Suprapubic skin (tissue), 4 donors: ENCODE data around the gene PLXNA1. TPM values are rescaled to one million over a fixed set of nuclear protein-coding genes. Genes with fewer than 3 reads are reported as not detected.

Experiments
- DNase-seq, 2 donors: peaks; one replicate each; pipeline ENCODE4 v3.0.0-alpha.2; 2019; ENCODE audit warnings: low spot score in 2 of 2
- H3K27ac ChIP-seq: fragments of 200-600 bp; sonication (generic); one replicate; pipeline ENCODE4 v1.5.1; 2019
- H3K27me3 ChIP-seq: fragments of 200-600 bp; sonication (generic); one replicate; pipeline ENCODE4 v1.5.1; 2019
- H3K36me3 ChIP-seq: fragments of 200-600 bp; sonication (generic); one replicate; pipeline ENCODE4 v1.5.1; 2019
- H3K4me1 ChIP-seq: fragments of 200-600 bp; sonication (generic); one replicate; pipeline ENCODE4 v1.5.1; 2019
- H3K4me3 ChIP-seq: fragments of 200-600 bp; sonication (generic); one replicate; pipeline ENCODE4 v1.5.1; 2019; ENCODE audit warnings: mild to moderate bottlenecking
- H3K9me3 ChIP-seq: fragments of 200-600 bp; sonication (generic); one replicate; pipeline ENCODE4 v1.5.1; 2019
- CTCF ChIP-seq, 2 donors: fragments of 200-600 bp in 1 of 2; fragments of 450-650 bp in 1 of 2; sonication (generic) in 1 of 2; IDR thresholded peaks; one replicate each; pipeline ENCODE4 v1.5.1; 2016 to 2019; ENCODE audit warnings: antibody characterized with exemption in 2 of 2, mild to moderate bottlenecking in 1 of 2, moderate library complexity in 1 of 2
- EP300 ChIP-seq: sonication (generic); formaldehyde crosslinking; IDR thresholded peaks from one replicate; pipeline ENCODE4 v1.6.1; 2017; ENCODE audit warnings: antibody characterized with exemption
- POLR2A ChIP-seq, 2 donors: fragments of 450-650 bp; IDR thresholded peaks; one replicate each; pipeline ENCODE4 v1.6.1; 2017; ENCODE audit warnings: antibody characterized with exemption in 2 of 2, mild to moderate bottlenecking in 2 of 2, moderate library complexity in 2 of 2
- POLR2AphosphoS5 ChIP-seq, 3 donors: sonication (generic); formaldehyde crosslinking; IDR thresholded peaks; one replicate each; pipeline ENCODE4 v1.6.1; 2017; ENCODE audit warnings: antibody characterized with exemption in 3 of 3
- WGBS: methylation state at CpG from one replicate; pipeline ENCODE4 v1.1.5; 2018; 5-methylcytosine and 5-hydroxymethylcytosine counted together
- total RNA-seq, 4 donors: library from RNA; depleted of rRNA; stranded (reverse); fragments of >200 nt; gene quantifications; one replicate each; pipeline ENCODE4 v1.1.0, GENCODE V29; 2016

PLXNA1 gene
- total RNA-seq, 4 donors from 2014 or later = 48.4 to 77.9 (median 59.4) TPM

GRCh38 chr3:127014536-127015281 is 31.8 kb downstream of the PLXNA1 start:
- WGBS = 76% methylated on average over 26 of the region's 35 CpGs
- Histone ChIP-seq H3K9me3 (no peaks in the 10 kb centered on the region), H3K27ac (no peak overlapping the region), H3K4me1 (peaks cover 24% of the 10 kb centered on the region), H3K36me3 (peaks cover 94% of the 10 kb centered on the region), H3K27me3 (no peaks in the 10 kb centered on the region), H3K4me3 (no peak overlapping the region)
- TF ChIP-seq POLR2AphosphoS5 (IDR thresholded peaks at IDR 0.05) = no peak
- TF ChIP-seq EP300 = no peak
- no peak for TF ChIP-seq CTCF (IDR thresholded peaks at IDR 0.05)
- no peak for TF ChIP-seq POLR2A (IDR thresholded peaks at IDR 0.05)
- no peak for DNase-seq

- DNase-seq = no peak
- no peak for TF ChIP-seq EP300
- no peak for TF ChIP-seq CTCF (IDR thresholded peaks at IDR 0.05)
- TF ChIP-seq POLR2AphosphoS5 (IDR thresholded peaks at IDR 0.05) = no peak
- TF ChIP-seq POLR2A (IDR thresholded peaks at IDR 0.05) = no peak
- no peak overlapping the region for H3K27ac ChIP-seq
- H3K9me3 ChIP-seq = no peaks in the 10 kb centered on the region
- peaks cover 31% of the 10 kb centered on the region for H3K4me1 ChIP-seq
- peaks cover 94% of the 10 kb centered on the region for H3K36me3 ChIP-seq
- H3K4me3 ChIP-seq = no peak overlapping the region
- 65% methylated on average over 6 of the region's 17 CpGs for WGBS
- no peaks in the 10 kb centered on the region for H3K27me3 ChIP-seq
Observed at GRCh38 chr3:127015282-127016042, 32.5 kb downstream of the PLXNA1 start.

DNA sequence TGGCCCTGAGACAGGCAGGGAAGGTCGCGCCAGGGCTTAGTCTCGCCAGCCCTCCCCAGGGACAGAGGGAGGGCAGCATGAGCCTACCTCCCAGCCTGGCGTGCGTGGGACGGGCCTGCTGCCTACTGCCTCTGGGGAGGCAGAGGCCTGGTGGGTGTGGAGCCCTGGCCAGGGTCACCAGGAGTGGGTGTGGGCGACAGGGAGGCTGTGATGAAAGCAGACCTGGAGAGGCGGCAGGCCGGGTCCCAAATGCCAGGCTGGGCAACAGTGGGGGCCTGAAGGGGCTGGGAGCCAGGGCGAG is 33.1 kb downstream of the PLXNA1 start:
- Histone ChIP-seq H3K36me3 (peaks cover 94% of the 10 kb centered on the region), H3K4me1 (peaks cover 31% of the 10 kb centered on the region), H3K9me3 (no peaks in the 10 kb centered on the region), H3K4me3 (no peak overlapping the region), H3K27ac (no peak overlapping the region), H3K27me3 (no peaks in the 10 kb centered on the region)
- 85% methylated on average over 4 of the region's 10 CpGs for WGBS
- no peak for DNase-seq
- TF ChIP-seq POLR2AphosphoS5 (IDR thresholded peaks at IDR 0.05) (no peak), EP300 (no peak), POLR2A (IDR thresholded peaks at IDR 0.05) (no peak), CTCF (IDR thresholded peaks at IDR 0.05) (no peak)

DNA sequence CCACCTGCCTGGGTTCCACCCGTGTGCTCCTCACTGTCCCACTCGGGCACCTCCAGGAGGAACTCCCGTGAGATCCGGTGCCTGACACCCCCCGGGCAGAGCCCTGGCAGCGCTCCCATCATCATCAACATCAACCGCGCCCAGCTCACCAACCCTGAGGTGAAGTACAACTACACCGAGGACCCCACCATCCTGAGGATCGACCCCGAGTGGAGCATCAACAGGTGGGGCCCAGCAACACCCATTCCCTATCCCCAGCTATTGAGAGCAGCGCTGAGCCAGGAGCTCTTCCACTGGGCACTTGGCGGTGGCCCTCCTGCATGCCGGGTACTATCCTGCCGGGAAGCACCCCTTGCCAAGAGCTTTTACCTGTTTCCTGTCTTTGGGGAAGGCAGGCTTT is 33.5 kb downstream of the PLXNA1 start:
- Histone ChIP-seq H3K27ac (no peak overlapping the region), H3K4me1 (peaks cover 31% of the 10 kb centered on the region), H3K36me3 (peaks cover 95% of the 10 kb centered on the region), H3K4me3 (no peak overlapping the region), H3K27me3 (no peaks in the 10 kb centered on the region), H3K9me3 (no peaks in the 10 kb centered on the region)
- no peak for DNase-seq
- 75% methylated on average over 13 of the region's 15 CpGs for WGBS
- TF ChIP-seq POLR2AphosphoS5 (IDR thresholded peaks at IDR 0.05) = no peak
- TF ChIP-seq EP300 = no peak
- no peak for TF ChIP-seq CTCF (IDR thresholded peaks at IDR 0.05)
- TF ChIP-seq POLR2A (IDR thresholded peaks at IDR 0.05) = no peak

GRCh38 chr3:127017229-127017628 is 34.3 kb downstream of the PLXNA1 start:
- no peaks in the 10 kb centered on the region for H3K27me3 ChIP-seq
- 95% methylated on average over 13 of the region's 16 CpGs for WGBS
- DNase-seq = no peak
- H3K9me3 ChIP-seq = no peaks in the 10 kb centered on the region
- H3K4me1 ChIP-seq = peaks cover 24% of the 10 kb centered on the region
- TF ChIP-seq POLR2AphosphoS5 (IDR thresholded peaks at IDR 0.05) (no peak), POLR2A (IDR thresholded peaks at IDR 0.05) (no peak), CTCF (IDR thresholded peaks at IDR 0.05) (no peak), EP300 (no peak)
- no peak overlapping the region for H3K4me3 ChIP-seq
- no peak overlapping the region for H3K27ac ChIP-seq
- H3K36me3 ChIP-seq = peaks cover 97% of the 10 kb centered on the region
